Skeletal muscle tissue (tissue), 4 donors: ENCODE results near the gene DSC3. TPM values are rescaled to one million over a fixed set of nuclear protein-coding genes. Genes with fewer than 3 reads are reported as not detected.
"Not testable (repeated sequence)": the region's sequence is repeated elsewhere in the genome, so short reads cannot be mapped to it uniquely, and the experiment has no call there.

Experiments
- H3K27ac ChIP-seq: one replicate; pipeline ENCODE4 v1.7.0; 2013; ENCODE audit warnings: mild to moderate bottlenecking, low read depth, low read length, inconsistent platforms
- H3K27me3 ChIP-seq, 3 donors: one replicate each; pipeline ENCODE4 v1.7.0; 2013; ENCODE audit warnings: low read length in 3 of 3; ENCODE audit not compliant: control insufficient read depth in 3 of 3, insufficient read depth in 3 of 3
- H3K36me3 ChIP-seq, 3 donors: one replicate each; pipeline ENCODE4 v1.7.0; 2013; ENCODE audit warnings: low read length in 3 of 3; ENCODE audit not compliant: control insufficient read depth in 3 of 3, insufficient read depth in 3 of 3
- H3K4me1 ChIP-seq, 3 donors: one replicate each; pipeline ENCODE4 v1.7.0; 2013; ENCODE audit warnings: low read length in 3 of 3, mild to moderate bottlenecking in 3 of 3; ENCODE audit not compliant: control insufficient read depth in 3 of 3, insufficient read depth in 3 of 3
- H3K4me3 ChIP-seq, 3 donors: one replicate each; pipeline ENCODE4 v1.7.0; 2013; ENCODE audit warnings: low read length in 3 of 3
- H3K9ac ChIP-seq, 3 donors: one replicate each; pipeline ENCODE4 v1.7.0; 2013; ENCODE audit warnings: low read length in 3 of 3, mild to moderate bottlenecking in 3 of 3, moderate library complexity in 2 of 3, low read depth in 1 of 3
- H3K9me3 ChIP-seq, 3 donors: one replicate each; pipeline ENCODE4 v1.7.0; 2013; ENCODE audit warnings: low read length in 3 of 3; ENCODE audit not compliant: control insufficient read depth in 3 of 3
- total RNA-seq: library from RNA; depleted of rRNA; stranded (reverse); fragments of >200 nt; gene quantifications from one replicate; pipeline ENCODE4 v1.2.3, GENCODE V29; 2014
- donor health status: Osteomylitis.

The DSC3 gene
- total RNA-seq, 1 donor from 2014 or later: under 0.01 TPM

GRCh38 chr18:31043709-31044108, 1.2 kb upstream of the DSC3 start:
- no peak overlapping the region for H3K27ac ChIP-seq
- H3K36me3 ChIP-seq: no peaks in the 10 kb centered on the region
- no peaks in the 10 kb centered on the region for H3K9me3 ChIP-seq
- peaks cover 6 to 10% (median 7%) of the 10 kb centered on the region in 3 donors for H3K4me1 ChIP-seq
- H3K9ac ChIP-seq: no peak overlapping the region
- H3K4me3 ChIP-seq: no peak overlapping the region
- peaks cover 31 to 33% (median 32%) of the 10 kb centered on the region in 3 donors for H3K27me3 ChIP-seq

DNA sequence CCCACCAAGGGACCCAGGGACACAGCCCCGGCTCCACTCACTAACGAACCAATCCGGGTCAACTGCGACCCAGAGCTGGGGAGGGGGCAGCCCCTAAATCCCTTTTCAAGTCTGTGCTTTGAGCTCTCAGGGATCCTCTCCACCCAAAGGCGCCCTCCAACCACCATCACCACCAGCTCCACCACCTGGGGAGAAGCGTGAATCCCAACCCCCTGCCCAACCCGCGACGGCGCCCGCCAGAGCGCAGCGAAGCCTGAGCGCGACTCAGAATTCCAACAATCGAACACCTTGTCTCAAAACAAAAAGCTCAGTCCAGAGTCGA, 497 bp downstream of the DSC3 start:
- peak overlapping the region in 2 of 3 donors; percentile 20 to 24 for H3K4me3 ChIP-seq
- peaks cover 6 to 10% (median 7%) of the 10 kb centered on the region in 3 donors for H3K4me1 ChIP-seq
- no peak overlapping the region for H3K9ac ChIP-seq
- H3K36me3 ChIP-seq: no peaks in the 10 kb centered on the region
- peaks cover 31 to 33% (median 32%) of the 10 kb centered on the region in 3 donors for H3K27me3 ChIP-seq
- H3K27ac ChIP-seq: no peak overlapping the region
- no peaks in the 10 kb centered on the region for H3K9me3 ChIP-seq

DNA sequence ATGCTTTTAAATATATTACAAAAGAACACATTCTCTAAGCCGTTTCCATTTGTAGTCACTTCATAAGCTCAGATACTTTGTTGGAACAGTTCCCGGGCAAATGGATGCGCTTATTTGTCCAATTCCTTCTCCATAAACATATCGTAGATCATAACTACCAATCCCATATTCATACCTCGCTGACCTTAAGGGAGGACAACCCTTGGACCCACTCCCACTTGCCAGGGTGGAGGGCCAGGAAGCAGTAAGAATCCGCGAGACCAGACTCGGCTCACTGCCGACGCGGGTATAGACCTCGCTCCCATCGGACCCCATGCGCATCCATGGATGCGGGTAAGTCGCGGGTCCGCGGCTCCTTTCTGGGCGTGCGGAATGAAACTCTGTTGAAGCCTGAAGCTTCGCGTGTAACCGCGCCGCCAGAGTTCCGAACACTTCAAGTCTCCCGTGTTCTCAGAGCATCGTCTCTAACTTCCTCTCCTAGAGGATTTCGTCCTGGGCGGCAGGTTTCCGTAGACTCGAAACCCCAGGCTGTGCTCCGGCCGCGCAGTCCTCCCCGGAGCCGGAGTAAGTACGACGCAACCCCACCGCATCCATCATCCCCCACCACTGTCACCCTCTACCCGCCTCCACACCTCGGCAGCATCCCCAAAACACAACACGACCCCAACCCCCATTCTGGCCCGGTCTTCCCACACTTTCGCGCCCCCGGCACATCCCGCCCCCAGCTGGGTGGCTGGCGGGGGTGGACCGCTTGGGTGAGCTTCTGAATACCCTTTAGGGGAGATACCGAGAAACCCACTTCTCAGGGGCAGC, 1.1 kb downstream of the DSC3 start:
- no peak overlapping the region for H3K4me3 ChIP-seq
- peaks cover 6 to 10% (median 7%) of the 10 kb centered on the region in 3 donors for H3K4me1 ChIP-seq
- H3K27ac ChIP-seq: no peak overlapping the region
- no peaks in the 10 kb centered on the region for H3K36me3 ChIP-seq
- H3K27me3 ChIP-seq: peaks cover 31 to 33% (median 32%) of the 10 kb centered on the region in 3 donors
- no peaks in the 10 kb centered on the region for H3K9me3 ChIP-seq
- H3K9ac ChIP-seq: no peak overlapping the region

DNA sequence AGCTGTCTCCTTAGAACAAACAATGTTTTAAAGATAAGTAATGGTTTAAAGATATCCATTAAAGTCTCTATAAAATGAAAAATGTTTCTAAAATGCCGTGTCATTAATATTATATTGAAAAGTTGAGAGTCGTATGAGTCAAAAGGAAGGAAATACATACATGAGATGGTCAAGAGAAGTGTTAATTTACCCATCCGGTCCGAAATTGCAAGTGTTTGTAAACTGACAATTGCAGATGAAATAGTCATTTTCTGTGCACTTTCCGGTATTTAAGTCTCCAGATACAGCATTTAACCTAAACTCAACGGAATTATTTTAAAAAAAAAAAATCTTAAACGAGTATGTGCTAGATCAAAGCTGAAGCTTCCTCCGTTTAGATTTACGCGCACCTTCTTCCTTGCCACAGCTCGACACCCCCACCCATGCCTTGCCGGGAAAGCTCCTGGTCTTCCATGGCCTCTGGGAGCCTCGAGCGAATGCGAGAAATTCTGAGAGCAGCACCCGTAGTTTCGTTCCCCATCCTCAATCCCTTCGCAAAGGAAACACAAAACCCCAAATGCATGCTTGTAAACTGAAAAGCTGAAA, 1.8 kb downstream of the DSC3 start:
- Histone ChIP-seq H3K4me1 (peaks cover 6 to 10% (median 7%) of the 10 kb centered on the region in 3 donors), H3K9ac (no peak overlapping the region), H3K4me3 (no peak overlapping the region), H3K27me3 (peaks cover 31 to 33% (median 32%) of the 10 kb centered on the region in 3 donors), H3K27ac (no peak overlapping the region), H3K36me3 (no peaks in the 10 kb centered on the region), H3K9me3 (no peaks in the 10 kb centered on the region)

- Histone ChIP-seq H3K9ac (no peak overlapping the region), H3K27me3 (peaks cover 31 to 33% (median 31%) of the 10 kb centered on the region in 3 donors)
These were observed 3.1 kb downstream of the DSC3 start for GRCh38 chr18:31039426-31039825.

GRCh38 chr18:31037686-31038085, 4.9 kb downstream of the DSC3 start:
- not testable (repeated sequence) for H3K36me3 ChIP-seq, H3K4me3 ChIP-seq
- peaks cover 19 to 26% (median 25%) of the 10 kb centered on the region in 3 donors for H3K27me3 ChIP-seq

More at GRCh38 chr18:31039426-31039825, 3.1 kb downstream of the DSC3 start:
- Histone ChIP-seq H3K4me3 (no peak overlapping the region), H3K9me3 (no peaks in the 10 kb centered on the region), H3K4me1 (peaks cover 6 to 10% (median 7%) of the 10 kb centered on the region in 3 donors), H3K27ac (no peak overlapping the region), H3K36me3 (no peaks in the 10 kb centered on the region)

GRCh38 chr18:31034541-31034940, 8.0 kb downstream of the DSC3 start:
- no peak overlapping the region for H3K27ac ChIP-seq
- no peak overlapping the region for H3K4me3 ChIP-seq
- no peak overlapping the region for H3K9ac ChIP-seq
- H3K4me1 ChIP-seq: no peaks in the 10 kb centered on the region
- H3K27me3 ChIP-seq: peaks cover 0 to 4% (median 0%) of the 10 kb centered on the region in 3 donors
- H3K36me3 ChIP-seq: no peaks in the 10 kb centered on the region
- no peaks in the 10 kb centered on the region for H3K9me3 ChIP-seq

More at GRCh38 chr18:31037686-31038085, 4.9 kb downstream of the DSC3 start:
- not testable (repeated sequence) for H3K27ac ChIP-seq, H3K9ac ChIP-seq, H3K9me3 ChIP-seq, H3K4me1 ChIP-seq

- Histone ChIP-seq H3K27me3 (no peaks in the 10 kb centered on the region), H3K36me3 (no peaks in the 10 kb centered on the region), H3K9me3 (no peaks in the 10 kb centered on the region), H3K27ac (no peak overlapping the region), H3K9ac (no peak overlapping the region), H3K4me1 (no peaks in the 10 kb centered on the region), H3K4me3 (no peak overlapping the region)
These were observed 11.8 kb downstream of the DSC3 start for GRCh38 chr18:31030574-31031278.

DNA sequence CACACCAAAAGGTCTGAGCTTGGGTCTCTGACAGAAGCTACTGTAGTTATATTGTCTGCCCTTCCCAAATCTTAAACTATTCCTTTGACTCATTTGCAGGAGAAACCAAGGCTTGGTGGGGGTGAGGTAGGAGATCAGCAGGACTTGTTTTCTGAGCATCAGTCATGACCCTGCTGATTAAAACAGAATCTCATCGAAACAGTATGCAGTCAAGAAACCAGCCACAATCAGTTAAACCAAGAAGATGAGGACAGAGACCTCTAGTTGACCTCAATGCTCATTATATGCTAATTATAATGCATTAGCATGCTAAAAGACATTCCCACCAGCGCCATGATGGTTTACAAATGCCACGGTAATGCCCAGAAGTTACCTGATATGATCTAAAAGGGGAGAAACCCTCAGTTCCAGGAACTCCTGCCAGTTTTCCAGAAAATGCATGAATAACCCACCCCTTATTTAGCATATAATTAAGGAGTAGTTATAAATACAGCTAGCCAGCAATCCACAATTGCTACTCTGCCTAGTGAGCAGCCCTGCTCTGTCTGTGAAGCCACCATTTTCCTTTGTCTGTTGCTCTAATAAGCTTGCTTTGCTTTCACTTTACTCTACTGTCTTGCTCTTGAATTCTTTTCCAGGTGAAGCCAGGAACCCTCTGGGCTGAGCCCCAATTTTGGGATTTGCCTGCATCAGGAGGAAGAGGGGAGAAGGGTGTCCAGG, 26.7 kb downstream of the DSC3 start:
- Histone ChIP-seq H3K4me1 (no peaks in the 10 kb centered on the region), H3K9me3 (no peaks in the 10 kb centered on the region), H3K9ac (no peak overlapping the region), H3K4me3 (no peak overlapping the region), H3K27ac (no peak overlapping the region), H3K27me3 (no peaks in the 10 kb centered on the region), H3K36me3 (no peaks in the 10 kb centered on the region)
